ENCODE data around the gene GPR153. TPM values are rescaled to one million over a fixed set of nuclear protein-coding genes. Genes with fewer than 3 reads are reported as not detected.
A peak's percentile ranks its signal among the peaks of the same experiment; 100 is the strongest.
"Not testable (repeated sequence)": the region's sequence is repeated elsewhere in the genome, so short reads cannot be mapped to it uniquely, and the experiment has no call there.

The GPR153 gene
- 10 to 100 TPM in 2 of 4 donors, 1 to 10 TPM in 2; 5.6 to 12.3 (median 10.2) TPM for total RNA-seq

DNA sequence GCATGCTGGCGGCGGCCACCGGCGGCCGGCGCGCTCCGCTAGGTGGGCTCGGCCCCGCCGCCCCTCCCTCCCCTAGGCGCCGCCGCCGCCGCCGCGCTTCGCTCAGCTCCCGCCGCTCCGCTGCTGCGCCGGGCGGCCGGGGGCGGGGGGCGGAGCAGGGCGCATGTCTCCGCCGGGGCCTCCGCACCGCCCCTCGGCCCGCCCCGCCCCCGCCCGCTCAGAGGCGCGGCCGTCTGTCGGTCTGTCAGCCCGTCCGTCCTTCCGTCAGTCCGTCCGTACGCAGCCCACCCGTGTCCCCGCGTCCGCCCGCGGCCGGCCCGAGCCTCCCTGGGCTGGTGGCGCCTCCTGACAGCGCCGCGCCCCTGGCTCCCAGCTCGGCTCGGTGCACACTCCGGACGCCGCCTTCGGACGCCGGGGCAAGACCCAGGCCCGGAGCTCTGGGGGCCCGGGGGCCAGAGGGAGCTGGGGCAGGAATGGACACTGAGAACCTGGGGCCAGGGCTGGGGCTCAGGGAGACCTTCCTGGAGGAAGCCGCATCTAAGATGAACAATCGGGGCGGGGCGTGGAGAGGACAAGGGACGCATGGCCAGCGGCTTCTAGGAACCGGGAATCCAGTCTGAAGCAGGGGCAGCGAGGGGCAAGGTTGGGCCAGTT lies at the start of gene GPR153:
GPR153 (minus strand) TSS at position 138 of the 654 bp plus-strand sequence. CDS start 6,193 bp downstream, outside the sequence.
- Histone ChIP-seq H3K4me3 (peak within 1 kb of the TSS; percentile 54 to 81 (median 66)), H3K4me1 (peaks cover 29 to 68% (median 31%) of the 10 kb centered on the region in 3 donors), H3K36me3 (no peaks in the 10 kb centered on the region), H3K27me3 (peaks cover 0 to 30% (median 0%) of the 10 kb centered on the region in 4 donors), H3K27ac (peak within 1 kb of the TSS; percentile 63 to 84 (median 72)), H3K9me3 (no peaks in the 10 kb centered on the region)
- intact Hi-C loops (cut with DNase I) = no loop called here
- DNase-seq = no peak
- TF ChIP-seq POLR2A (IDR thresholded peaks at IDR 0.05) = no peak
- TF ChIP-seq, protein P1, sequence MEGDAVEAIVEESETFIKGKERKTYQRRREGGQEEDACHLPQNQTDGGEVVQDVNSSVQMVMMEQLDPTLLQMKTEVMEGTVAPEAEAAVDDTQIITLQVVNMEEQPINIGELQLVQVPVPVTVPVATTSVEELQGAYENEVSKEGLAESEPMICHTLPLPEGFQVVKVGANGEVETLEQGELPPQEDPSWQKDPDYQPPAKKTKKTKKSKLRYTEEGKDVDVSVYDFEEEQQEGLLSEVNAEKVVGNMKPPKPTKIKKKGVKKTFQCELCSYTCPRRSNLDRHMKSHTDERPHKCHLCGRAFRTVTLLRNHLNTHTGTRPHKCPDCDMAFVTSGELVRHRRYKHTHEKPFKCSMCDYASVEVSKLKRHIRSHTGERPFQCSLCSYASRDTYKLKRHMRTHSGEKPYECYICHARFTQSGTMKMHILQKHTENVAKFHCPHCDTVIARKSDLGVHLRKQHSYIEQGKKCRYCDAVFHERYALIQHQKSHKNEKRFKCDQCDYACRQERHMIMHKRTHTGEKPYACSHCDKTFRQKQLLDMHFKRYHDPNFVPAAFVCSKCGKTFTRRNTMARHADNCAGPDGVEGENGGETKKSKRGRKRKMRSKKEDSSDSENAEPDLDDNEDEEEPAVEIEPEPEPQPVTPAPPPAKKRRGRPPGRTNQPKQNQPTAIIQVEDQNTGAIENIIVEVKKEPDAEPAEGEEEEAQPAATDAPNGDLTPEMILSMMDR (IDR thresholded peaks at IDR 0.05) = no peak
- 5 to 6% methylated on average over 7 to 8 of the region's 78 CpGs for WGBS, 2 donors

GRCh38 chr1:6310116-6310848 lies 49.4 kb upstream of the GPR153 start:
- Histone ChIP-seq H3K9me3 (no peaks in the 10 kb centered on the region), H3K27me3 (no peaks in the 10 kb centered on the region), H3K4me1 (no peaks in the 10 kb centered on the region), H3K4me3 (no peak overlapping the region), H3K27ac (no peak overlapping the region), H3K36me3 (peaks cover 0 to 34% (median 0%) of the 10 kb centered on the region in 3 donors)
- intact Hi-C loops (cut with DNase I) = no loop called here
- no peak for DNase-seq
- WGBS, 2 donors = 80 to 95% methylated on average over 1 to 7 of the region's 9 CpGs
- TF ChIP-seq POLR2A (IDR thresholded peaks at IDR 0.05) = no peak
- TF ChIP-seq, protein P1 (IDR thresholded peaks at IDR 0.05) = no peak

- Histone ChIP-seq H3K9me3 (no peaks in the 10 kb centered on the region), H3K36me3 (peaks cover 0 to 34% (median 0%) of the 10 kb centered on the region in 3 donors), H3K4me3 (no peak overlapping the region), H3K27me3 (no peaks in the 10 kb centered on the region), H3K4me1 (no peaks in the 10 kb centered on the region), H3K27ac (no peak overlapping the region)
- DNase-seq = no peak
- TF ChIP-seq POLR2A (IDR thresholded peaks at IDR 0.05) = no peak
- TF ChIP-seq, protein P1 (IDR thresholded peaks at IDR 0.05) = no peak
- intact Hi-C loops (cut with DNase I) = no loop called here
- 89 to 92% methylated on average over 7 of the region's 7 CpGs for WGBS, 2 donors
Observed at GRCh38 chr1:6309564-6309963, 48.7 kb upstream of the GPR153 start.

- TF ChIP-seq POLR2A (IDR thresholded peaks at IDR 0.05) = no peak
- TF ChIP-seq, protein P1 (IDR thresholded peaks at IDR 0.05) = no peak
- Histone ChIP-seq H3K4me3 (no peak overlapping the region), H3K27ac (no peak overlapping the region), H3K36me3 (peaks cover 0 to 28% (median 0%) of the 10 kb centered on the region in 3 donors), H3K9me3 (no peaks in the 10 kb centered on the region), H3K27me3 (no peaks in the 10 kb centered on the region), H3K4me1 (no peaks in the 10 kb centered on the region)
- WGBS, 2 donors = 90 to 92% methylated on average over 13 of the region's 13 CpGs
- DNase-seq = no peak
- intact Hi-C loops (cut with DNase I) = no loop called here
Observed at GRCh38 chr1:6308449-6308848, 47.6 kb upstream of the GPR153 start.

DNA sequence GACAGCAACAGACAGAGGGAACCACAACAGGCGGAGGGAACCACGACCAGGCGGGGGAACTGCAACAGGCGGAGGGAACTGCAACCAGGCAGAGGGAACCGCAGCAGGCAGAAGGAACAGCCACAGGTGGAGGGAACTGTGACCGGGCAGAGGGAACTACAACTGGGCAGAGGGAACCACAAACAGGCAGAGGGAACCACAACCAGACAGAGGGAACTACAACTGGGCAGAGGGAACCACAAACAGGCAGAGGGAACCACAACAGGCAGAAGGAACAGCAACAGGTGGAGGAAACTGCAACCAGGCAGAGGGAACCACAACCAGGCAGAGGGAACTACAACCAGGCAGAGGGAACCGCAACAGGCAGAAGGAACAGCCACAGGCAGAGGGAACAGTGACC lies 46.8 kb upstream of the GPR153 start:
- H3K27ac ChIP-seq; intact Hi-C loops (cut with DNase I); H3K4me1 ChIP-seq; H3K4me3 ChIP-seq; DNase-seq; H3K27me3 ChIP-seq; H3K9me3 ChIP-seq: not testable (repeated sequence)
- peaks cover 0 to 28% (median 0%) of the 10 kb centered on the region in 3 donors for H3K36me3 ChIP-seq
- WGBS, 2 donors = 86 to 91% methylated on average over 7 of the region's 7 CpGs
